ENCODE measurements around the gene ASAP2.

ASAP2 gene

GRCh38 chr2:9170458-9171130, 36.0 kb upstream of the ASAP2 start:
- in situ Hi-C loops (cut with HindIII; ENCODE audit: low sequenced_read_pairs): no loop called here
- TF ChIP-seq CTCF (IDR thresholded peaks at IDR 0.05; ENCODE audit: low read depth, low read length, missing control alignments): no peak
- H3K4me3 ChIP-seq (ENCODE audit: low read depth, low read length): no peak overlapping the region
- DNase-seq (ENCODE audit: low read depth): no peak

GRCh38 chr2:9174771-9175437, 31.7 kb upstream of the ASAP2 start:
- in situ Hi-C loops (cut with HindIII; ENCODE audit: low sequenced_read_pairs): no loop called here
- H3K4me3 ChIP-seq (ENCODE audit: low read depth, low read length): no peak overlapping the region
- peak; percentile 46 for DNase-seq (ENCODE audit: low read depth)
- TF ChIP-seq CTCF (IDR thresholded peaks at IDR 0.05; ENCODE audit: low read depth, low read length, missing control alignments): no peak

- no peak for TF ChIP-seq CTCF (IDR thresholded peaks at IDR 0.05; ENCODE audit: low read depth, low read length, missing control alignments)
- no peak overlapping the region for H3K4me3 ChIP-seq (ENCODE audit: low read depth, low read length)
- no peak for DNase-seq (ENCODE audit: low read depth)
- in situ Hi-C loops (cut with HindIII; ENCODE audit: low sequenced_read_pairs): no loop called here
Measured at GRCh38 chr2:9178110-9178903, 28.3 kb upstream of the ASAP2 start.

- DNase-seq (ENCODE audit: low read depth): peak; percentile 88
Measured at GRCh38 chr2:9178904-9179571, 27.6 kb upstream of the ASAP2 start.

GRCh38 chr2:9179572-9180201, 26.9 kb upstream of the ASAP2 start:
- no peak overlapping the region for H3K4me3 ChIP-seq (ENCODE audit: low read depth, low read length)
- DNase-seq (ENCODE audit: low read depth): no peak
- in situ Hi-C loops (cut with HindIII; ENCODE audit: low sequenced_read_pairs): no loop called here
- TF ChIP-seq CTCF (IDR thresholded peaks at IDR 0.05; ENCODE audit: low read depth, low read length, missing control alignments): no peak

More at GRCh38 chr2:9178904-9179571, 27.6 kb upstream of the ASAP2 start:
- no peak overlapping the region for H3K4me3 ChIP-seq (ENCODE audit: low read depth, low read length)
- TF ChIP-seq CTCF (IDR thresholded peaks at IDR 0.05; ENCODE audit: low read depth, low read length, missing control alignments): no peak
- in situ Hi-C loops (cut with HindIII; ENCODE audit: low sequenced_read_pairs): no loop called here

- H3K4me3 ChIP-seq (ENCODE audit: low read depth, low read length): no peak overlapping the region
- no peak for DNase-seq (ENCODE audit: low read depth)
- in situ Hi-C loops (cut with HindIII; ENCODE audit: low sequenced_read_pairs): no loop called here
- no peak for TF ChIP-seq CTCF (IDR thresholded peaks at IDR 0.05; ENCODE audit: low read depth, low read length, missing control alignments)
Measured at GRCh38 chr2:9184361-9184760, 22.3 kb upstream of the ASAP2 start.
